Natural killer cell (primary cell): ENCODE measurements around the gene PAN3. TPM values are rescaled to one million over a fixed set of nuclear protein-coding genes. Genes with fewer than 3 reads are reported as not detected.

Source experiments
- ATAC-seq, 3 donors: fragments of 150-1000 bp in 2 of 3; fragments of 200-7000 bp in 1 of 3; cut with Tn5 transposase; 1 replicate in 1 of 3; 2 replicates in 2 of 3; pipeline ENCODE4 v1.10.0; 2021; ENCODE audit warnings: mild to moderate bottlenecking in 2 of 3, moderate library complexity in 2 of 3
- DNase-seq, 2 donors: peaks; one replicate each; pipeline versions ENCODE4 v3.0.0 to v3.0.0-alpha.2; 2013 to 2021; ENCODE audit warnings: mixed read lengths in 1 of 2
- H3K27ac ChIP-seq: one replicate; pipeline ENCODE4 v1.5.1; 2013; ENCODE audit warnings: mild to moderate bottlenecking, low read length
- H3K27me3 ChIP-seq: one replicate; pipeline ENCODE4 v1.6.1; 2013; ENCODE audit warnings: low read length; ENCODE audit not compliant: control insufficient read depth, insufficient read depth
- H3K36me3 ChIP-seq: one replicate; pipeline ENCODE4 v1.6.1; 2013; ENCODE audit warnings: low read length; ENCODE audit not compliant: control insufficient read depth, insufficient read depth
- H3K4me1 ChIP-seq: one replicate; pipeline ENCODE4 v1.6.1; 2013; ENCODE audit warnings: low read length; ENCODE audit not compliant: control insufficient read depth, insufficient read depth
- H3K4me3 ChIP-seq: one replicate; pipeline ENCODE4 v1.5.1; 2013; ENCODE audit warnings: low read length
- H3K9me3 ChIP-seq: one replicate; pipeline ENCODE4 v1.6.1; 2013; ENCODE audit warnings: low read length; ENCODE audit not compliant: control insufficient read depth, insufficient read depth
- H3K27ac Mint-ChIP-seq, 2 donors: one replicate each; pipeline ENCODE4 v1.8.0; 2022; ENCODE audit warnings: mild to moderate bottlenecking in 2 of 2, mixed read lengths in 2 of 2, moderate library complexity in 1 of 2
- H3K27me3 Mint-ChIP-seq, 2 donors: one replicate each; pipeline ENCODE4 v1.8.0; 2022; ENCODE audit warnings: low read depth in 2 of 2, mixed read lengths in 2 of 2
- H3K36me3 Mint-ChIP-seq: one replicate; pipeline ENCODE4 v1.8.0; 2022; ENCODE audit warnings: mixed read lengths
- H3K4me1 Mint-ChIP-seq, 2 donors: one replicate each; pipeline ENCODE4 v1.8.0; 2022; ENCODE audit warnings: mixed read lengths in 2 of 2
- H3K4me3 Mint-ChIP-seq: one replicate; pipeline ENCODE4 v1.8.0; 2022; ENCODE audit warnings: mild to moderate bottlenecking, moderate library complexity, mixed read lengths
- H3K9me3 Mint-ChIP-seq, 2 donors: one replicate each; pipeline ENCODE4 v1.8.0; 2022; ENCODE audit warnings: mixed read lengths in 2 of 2
- CTCF ChIP-seq: fragments of 200-600 bp; IDR thresholded peaks from one replicate; pipeline ENCODE4 v1.8.0; 2022; ENCODE audit warnings: antibody characterized with exemption
- WGBS: methylation state at CpG from one replicate; pipeline ENCODE4 v1.1.7; 2013; ENCODE audit warnings: missing lambda C conversion rate; ENCODE audit not compliant: insufficient coverage; 5-methylcytosine and 5-hydroxymethylcytosine counted together
- intact Hi-C: fragments of 100-400 bp; cut with micrococcal nuclease; formaldehyde crosslinking; loops from one replicate; pipeline ENCODE4 v1.14.2; 2022
- total RNA-seq, 4 donors: library from RNA; stranded (reverse); fragments of 120-200 nt in 1 of 4; gene quantifications; one replicate each; pipeline versions ENCODE4 v1.2.3 to v1.2.4, GENCODE V29; 2013 to 2022

The PAN3 gene
- total RNA-seq, 3 donors from 2014 or later (not counting 1 experiment from before 2014, with no cell fraction given), result 80.0 to 94.2 (median 91.7) TPM

GRCh38 chr13:28329395-28330158 lies 191.2 kb downstream of the PAN3 start:
- Mint-ChIP-seq H3K9me3 (no peaks in the 10 kb centered on the region), H3K36me3 (no peaks in the 10 kb centered on the region), H3K27ac (no peak overlapping the region), H3K4me3 (no peak overlapping the region), H3K4me1 (no peaks in the 10 kb centered on the region), H3K27me3 (peaks cover 0 to 12% of the 10 kb centered on the region in 2 donors)
- DNase-seq, result no peak
- Histone ChIP-seq H3K4me1 (no peaks in the 10 kb centered on the region), H3K4me3 (no peak overlapping the region), H3K36me3 (no peaks in the 10 kb centered on the region), H3K9me3 (no peaks in the 10 kb centered on the region), H3K27me3 (no peaks in the 10 kb centered on the region), H3K27ac (no peak overlapping the region)
- ATAC-seq, result no peak
- no peak for TF ChIP-seq CTCF
- 81% methylated on average over 17 of the region's 17 CpGs for WGBS
- intact Hi-C loops, result no loop called here

GRCh38 chr13:28333204-28333881 lies 195.0 kb downstream of the PAN3 start:
- no peak for DNase-seq
- Histone ChIP-seq H3K9me3 (no peaks in the 10 kb centered on the region), H3K27ac (no peak overlapping the region), H3K4me1 (no peaks in the 10 kb centered on the region), H3K27me3 (no peaks in the 10 kb centered on the region), H3K4me3 (no peak overlapping the region), H3K36me3 (no peaks in the 10 kb centered on the region)
- Mint-ChIP-seq H3K4me1 (no peaks in the 10 kb centered on the region), H3K27me3 (peaks cover 4 to 33% of the 10 kb centered on the region in 2 donors), H3K4me3 (no peak overlapping the region), H3K9me3 (no peaks in the 10 kb centered on the region), H3K27ac (no peak overlapping the region), H3K36me3 (no peaks in the 10 kb centered on the region)
- no peak for TF ChIP-seq CTCF
- 88% methylated on average over 2 of the region's 2 CpGs for WGBS
- intact Hi-C loops, result no loop called here
- no peak for ATAC-seq

DNA sequence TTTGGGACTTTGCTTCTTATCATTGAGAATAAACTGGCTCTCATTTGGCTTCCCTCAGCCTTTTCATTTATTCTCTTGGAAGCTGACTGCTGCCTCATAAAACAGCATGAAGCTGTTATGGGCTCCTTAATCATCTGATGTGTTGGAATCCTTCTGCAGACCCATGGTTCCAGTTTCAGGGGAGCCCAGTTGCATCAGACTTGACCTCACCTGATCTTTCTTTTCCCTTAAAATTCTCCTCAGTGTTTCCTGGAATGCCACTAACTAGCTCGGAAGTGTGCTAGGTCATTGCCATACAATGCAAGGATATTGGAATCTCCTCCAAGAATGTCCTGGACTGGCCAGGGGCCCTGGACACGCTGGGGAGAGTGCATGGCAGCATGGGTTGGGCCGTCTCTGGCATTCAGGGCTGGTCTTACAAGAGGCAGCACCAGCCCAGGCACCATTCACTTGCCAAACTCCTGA lies 197.9 kb downstream of the PAN3 start:
- no peak for DNase-seq
- H3K4me1 Mint-ChIP-seq, result no peaks in the 10 kb centered on the region
- Histone ChIP-seq H3K27me3 (no peaks in the 10 kb centered on the region), H3K36me3 (no peaks in the 10 kb centered on the region), H3K27ac (no peak overlapping the region), H3K4me3 (no peak overlapping the region), H3K4me1 (no peaks in the 10 kb centered on the region), H3K9me3 (no peaks in the 10 kb centered on the region)
- no peaks in the 10 kb centered on the region for H3K36me3 Mint-ChIP-seq
- 83% methylated on average over 3 of the region's 3 CpGs for WGBS
- no peak for ATAC-seq
- no peak overlapping the region for H3K27ac Mint-ChIP-seq
- TF ChIP-seq CTCF, result no peak
- no peak overlapping the region for H3K4me3 Mint-ChIP-seq
- peaks cover 10 to 38% of the 10 kb centered on the region in 2 donors for H3K27me3 Mint-ChIP-seq
- intact Hi-C loops, result no loop called here
- H3K9me3 Mint-ChIP-seq, result no peaks in the 10 kb centered on the region
